Endothelial cell of umbilical vein (primary cell): ENCODE data around the gene LATS2. TPM values are rescaled to one million over a fixed set of nuclear protein-coding genes. Genes with fewer than 3 reads are reported as not detected.

ENCODE experiments used
- BruUV-seq: library from RNA; stranded (reverse); fragments of 400-500 nt; replicated peaks from 2 replicates; lab custom pipeline; 2021; lab: Mats Ljungman, UMichigan
- CTCF ChIA-PET: fragments of 300-600, 350-600 bp; sonication (Branson Sonifier 250); formaldehyde crosslinking; loops from one replicate; lab custom pipeline; 2021; ENCODE audit warnings: antibody characterized with exemption, inconsistent platforms; lab: Charles Lee
- POLR2A ChIA-PET: fragments of 300-600, 350-600 bp; sonication (Branson Sonifier 250); formaldehyde crosslinking; loops from one replicate; lab custom pipeline; 2021; ENCODE audit warnings: antibody characterized with exemption, inconsistent platforms; lab: Charles Lee
- DNase-seq: peaks from one replicate; pipeline ENCODE4 v3.0.0-alpha.2; 2011; ENCODE audit warnings: low read depth, low spot score
- FAIRE-seq: peaks from 2 replicates; lab custom pipeline; 2011; peaks lifted over from hg19 to GRCh38; lab: Jason Lieb, UNC
- H2AFZ ChIP-seq: 2 replicates; pipeline ENCODE4 v1.6.0; 2012; ENCODE audit warnings: low read depth, low read length, control low read depth, inconsistent platforms
- H3K27ac ChIP-seq: 2 replicates; pipeline ENCODE4 v1.5.1; 2011; ENCODE audit warnings: low read depth, mild to moderate bottlenecking, control low read depth, low read length, moderate library complexity; ENCODE audit not compliant: insufficient read depth
- H3K27me3 ChIP-seq, 2 experiments: 2 replicates each; pipeline versions ENCODE4 v1.6.0 to v1.6.1; 2011; ENCODE audit warnings: low read length in 2 of 2, mixed read lengths in 1 of 2; ENCODE audit not compliant: control insufficient read depth in 2 of 2, insufficient read depth in 2 of 2
- H3K36me3 ChIP-seq, 2 experiments: 2 replicates in 1 of 2; 3 replicates in 1 of 2; pipeline ENCODE4 v1.5.1; 2011; ENCODE audit warnings: low read length in 2 of 2, mild to moderate bottlenecking in 1 of 2, moderate library complexity in 1 of 2; ENCODE audit not compliant: control insufficient read depth in 2 of 2, insufficient read depth in 2 of 2; ENCODE audit errors: extremely low read depth in 1 of 2
- H3K4me1 ChIP-seq: 3 replicates; pipeline ENCODE4 v1.5.1; 2011; ENCODE audit warnings: mild to moderate bottlenecking, low read length; ENCODE audit not compliant: control insufficient read depth, insufficient read depth; ENCODE audit errors: extremely low read depth
- H3K4me2 ChIP-seq: 2 replicates; pipeline ENCODE4 v1.6.1; 2011; ENCODE audit warnings: low read length, control low read depth, mixed read lengths; ENCODE audit not compliant: insufficient read depth
- H3K4me3 ChIP-seq, 3 experiments: fragments of 200-600 bp in 1 of 3; sonication (generic), shearing (Covaris generic) in 1 of 3; replicated peaks in 1 of 3; 2 replicates each; pipeline ENCODE4 v1.5.1; 2011 to 2016; ENCODE audit warnings: control low read depth in 3 of 3, low read length in 3 of 3, mild to moderate bottlenecking in 2 of 3, inconsistent platforms in 1 of 3, low read depth in 1 of 3, moderate library complexity in 1 of 3; ENCODE audit not compliant: insufficient read depth in 1 of 3
- H3K79me2 ChIP-seq: 2 replicates; pipeline ENCODE4 v1.6.0; 2012; ENCODE audit warnings: low read length, inconsistent platforms; ENCODE audit not compliant: control insufficient read depth, insufficient read depth
- H3K9ac ChIP-seq: replicated peaks from 2 replicates; pipeline ENCODE3; 2011; ENCODE audit warnings: low read length, control low read depth; ENCODE audit not compliant: insufficient read depth; ENCODE audit errors: extremely low read depth
- H3K9me1 ChIP-seq: replicated peaks from 3 replicates; pipeline ENCODE4 v1.6.0; 2011; ENCODE audit warnings: mild to moderate bottlenecking, low read length; ENCODE audit not compliant: control insufficient read depth, insufficient read depth; ENCODE audit errors: extremely low read depth
- H3K9me3 ChIP-seq: replicated peaks from 2 replicates; pipeline ENCODE4 v1.5.1; 2012; ENCODE audit warnings: low read length, inconsistent platforms; ENCODE audit not compliant: control insufficient read depth, insufficient read depth
- H4K20me1 ChIP-seq: replicated peaks from 2 replicates; pipeline ENCODE3; 2011; ENCODE audit warnings: mild to moderate bottlenecking, low read length; ENCODE audit not compliant: control insufficient read depth, insufficient read depth; ENCODE audit errors: extremely low read depth
- EZH2 ChIP-seq: IDR thresholded peaks from 2 replicates; pipeline ENCODE4 v1.6.1; 2012; ENCODE audit warnings: borderline replicate concordance, low read depth, mild to moderate bottlenecking, moderate library complexity, low read length, inconsistent platforms; ENCODE audit not compliant: severe bottlenecking
- FOS ChIP-seq: IDR thresholded peaks from 2 replicates; pipeline ENCODE4 v1.6.1; 2011; ENCODE audit warnings: mild to moderate bottlenecking, low read length, moderate library complexity, borderline replicate concordance; ENCODE audit not compliant: insufficient read depth
- GATA2 ChIP-seq: IDR thresholded peaks from 2 replicates; pipeline ENCODE4 v1.7.0; 2011; ENCODE audit warnings: low read depth, mild to moderate bottlenecking, moderate library complexity, mixed read lengths, low read length; ENCODE audit not compliant: insufficient read length, insufficient read depth
- JUN ChIP-seq: IDR thresholded peaks from 2 replicates; pipeline ENCODE4 v1.6.1; 2011; ENCODE audit warnings: borderline replicate concordance, low read depth; ENCODE audit not compliant: insufficient read length, insufficient read depth
- MYC ChIP-seq: IDR thresholded peaks from one replicate; pipeline ENCODE4 v1.6.1; 2011; ENCODE audit warnings: mild to moderate bottlenecking, low read depth, low read length
- POLR2A ChIP-seq: IDR thresholded peaks from 2 replicates; pipeline ENCODE4 v1.6.1; 2012; ENCODE audit warnings: low read depth, mild to moderate bottlenecking, control low read depth, low read length
- POLR2AphosphoS5 ChIP-seq: IDR thresholded peaks from 2 replicates; pipeline ENCODE4 v1.6.1; 2012; ENCODE audit warnings: low read depth, mild to moderate bottlenecking, control low read depth, low read length, moderate library complexity; ENCODE audit not compliant: insufficient read depth
- dilution Hi-C: fragments of 300-500 bp; cut with MboI; formaldehyde crosslinking; loops from one replicate; pipeline ENCODE4 v1.15.0; 2019; ENCODE audit warnings: low sequenced_read_pairs; ENCODE audit not compliant: extremely low pct_ligation_motif_present
- intact Hi-C: fragments of 100-400 bp; cut with micrococcal nuclease; formaldehyde crosslinking; loops from one replicate; pipeline ENCODE4 v1.10.0; 2022
- polyA plus RNA-seq, 4 experiments: library from polyadenylated mRNA; depleted of rRNA in 3 of 4; stranded (reverse) in 3 of 4; unstranded in 1 of 4; fragments of >200 nt; gene quantifications; 2 replicates each; pipeline versions ENCODE4 v1.2.1 to v1.2.3, GENCODE V29; 2011 to 2012; ENCODE audit warnings: missing spikeins in 1 of 4
- total RNA-seq: library from RNA; stranded (reverse); gene quantifications from 2 replicates; pipeline ENCODE4 v1.2.3, GENCODE V29; 2021
- TF ChIP-seq, protein P1 (sequence below): IDR thresholded peaks from 2 replicates; pipeline ENCODE4 v1.6.1; 2011; ENCODE audit not compliant: insufficient read depth, insufficient read length
- TF ChIP-seq, protein P2 (sequence below), 2 donors: IDR thresholded peaks; 1 replicate in 1 of 2; 2 replicates in 1 of 2; pipeline ENCODE4 v1.5.1; 2011; ENCODE audit warnings: low read length in 2 of 2, mild to moderate bottlenecking in 2 of 2, moderate library complexity in 2 of 2, control low read depth in 1 of 2, inconsistent platforms in 1 of 2, low read depth in 1 of 2; ENCODE audit not compliant: insufficient read depth in 1 of 2; ENCODE audit errors: extremely low read depth in 1 of 2

Gene LATS2
- total and polyA plus RNA-seq, 2 donors (not counting 3 experiments of a cell fraction or from before 2014, with no cell fraction given): 33.5 to 67.6 TPM

- BruUV-seq: no TSS peak
- peak overlapping the region; percentile 62 for H3K4me2 ChIP-seq
- dilution Hi-C loops: no loop called here
- POLR2A ChIA-PET: no interaction called here
- FAIRE-seq: peak; percentile 52
- H3K36me3 ChIP-seq: no peaks in the 10 kb centered on the region
- H3K27ac ChIP-seq: no peak overlapping the region
- no peaks in the 10 kb centered on the region for H3K79me2 ChIP-seq
- intact Hi-C loops: loop anchor here (10.0 kb wide), 1 partner anchor 1289 kb away; no protein-coding TSS in a partner anchor
- H3K9me3 ChIP-seq: no peaks in the 10 kb centered on the region
- H3K9me1 ChIP-seq: no peaks in the 10 kb centered on the region
- peaks cover 8% of the 10 kb centered on the region for H3K4me1 ChIP-seq
- peak overlapping the region in 2 of 3 experiments; percentile 5 to 22 for H3K4me3 ChIP-seq
- H3K27me3 ChIP-seq: peaks cover 0 to 6% of the 10 kb centered on the region in 2 experiments
- H4K20me1 ChIP-seq: no peaks in the 10 kb centered on the region
- CTCF ChIA-PET: interaction anchor here (1.0 to 6.0 kb wide), 4 partner anchors 160 to 232 kb away, joined by 3 to 81 read pairs (median 5); partner anchors contain the start of genes MRPL57 and SKA3
- peak; percentile 21 for DNase-seq
- H2AFZ ChIP-seq: peak overlapping the region; percentile 96
- TF ChIP-seq EZH2: no peak
- TF ChIP-seq FOS: no peak
- TF ChIP-seq, protein P1, sequence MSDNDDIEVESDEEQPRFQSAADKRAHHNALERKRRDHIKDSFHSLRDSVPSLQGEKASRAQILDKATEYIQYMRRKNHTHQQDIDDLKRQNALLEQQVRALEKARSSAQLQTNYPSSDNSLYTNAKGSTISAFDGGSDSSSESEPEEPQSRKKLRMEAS: no peak
- no peak for TF ChIP-seq MYC
- TF ChIP-seq JUN: no peak
- peak overlapping the region; percentile 19 for H3K9ac ChIP-seq
Observed at GRCh38 chr13:20945952-20946383, 115.4 kb downstream of the LATS2 start.

GRCh38 chr13:20942938-20943559 lies 118.3 kb downstream of the LATS2 start:
- dilution Hi-C loops: no loop called here
- FAIRE-seq: no peak

More at GRCh38 chr13:20942938-20943559, 118.3 kb downstream of the LATS2 start:
- H3K79me2 ChIP-seq: no peaks in the 10 kb centered on the region
- CTCF ChIA-PET: interaction anchor here (0.7 to 6.0 kb wide), 30 partner anchors 8 to 536 kb away, joined by 3 to 81 read pairs (median 6); partner anchors contain the start of genes LATS2, MRPL57 and SKA3
- DNase-seq: no peak
- no peak overlapping the region for H3K4me2 ChIP-seq
- no peak overlapping the region for H2AFZ ChIP-seq
- POLR2A ChIA-PET: interaction anchor here (0.7 to 2.1 kb wide), 3 partner anchors 115 to 355 kb away, joined by 3 to 13 read pairs (median 11); partner anchors contain the start of genes MRPL57 and SKA3
- peaks cover 0 to 6% of the 10 kb centered on the region in 2 experiments for H3K27me3 ChIP-seq
- no peaks in the 10 kb centered on the region for H3K36me3 ChIP-seq
- no peak for TF ChIP-seq FOS
- TF ChIP-seq EZH2: no peak
- TF ChIP-seq, protein P2, sequence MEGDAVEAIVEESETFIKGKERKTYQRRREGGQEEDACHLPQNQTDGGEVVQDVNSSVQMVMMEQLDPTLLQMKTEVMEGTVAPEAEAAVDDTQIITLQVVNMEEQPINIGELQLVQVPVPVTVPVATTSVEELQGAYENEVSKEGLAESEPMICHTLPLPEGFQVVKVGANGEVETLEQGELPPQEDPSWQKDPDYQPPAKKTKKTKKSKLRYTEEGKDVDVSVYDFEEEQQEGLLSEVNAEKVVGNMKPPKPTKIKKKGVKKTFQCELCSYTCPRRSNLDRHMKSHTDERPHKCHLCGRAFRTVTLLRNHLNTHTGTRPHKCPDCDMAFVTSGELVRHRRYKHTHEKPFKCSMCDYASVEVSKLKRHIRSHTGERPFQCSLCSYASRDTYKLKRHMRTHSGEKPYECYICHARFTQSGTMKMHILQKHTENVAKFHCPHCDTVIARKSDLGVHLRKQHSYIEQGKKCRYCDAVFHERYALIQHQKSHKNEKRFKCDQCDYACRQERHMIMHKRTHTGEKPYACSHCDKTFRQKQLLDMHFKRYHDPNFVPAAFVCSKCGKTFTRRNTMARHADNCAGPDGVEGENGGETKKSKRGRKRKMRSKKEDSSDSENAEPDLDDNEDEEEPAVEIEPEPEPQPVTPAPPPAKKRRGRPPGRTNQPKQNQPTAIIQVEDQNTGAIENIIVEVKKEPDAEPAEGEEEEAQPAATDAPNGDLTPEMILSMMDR (IDR thresholded peaks at IDR 0.05; ENCODE audit: extremely low read depth in 1 of 2, insufficient read depth in 1 of 2, low read depth in 1 of 2, low read length in 2 of 2): no peak
- no peak for TF ChIP-seq GATA2
- TF ChIP-seq MYC: no peak
- TF ChIP-seq, protein P1: no peak
- TF ChIP-seq JUN: no peak
- no peak for TF ChIP-seq POLR2AphosphoS5
- TF ChIP-seq POLR2A: no peak
- H3K27ac ChIP-seq: no peak overlapping the region
- no peaks in the 10 kb centered on the region for H4K20me1 ChIP-seq
- TSS peak; percentile 19 for BruUV-seq
- peak overlapping the region; percentile 55 for H3K9ac ChIP-seq
- no peaks in the 10 kb centered on the region for H3K9me1 ChIP-seq
- H3K4me1 ChIP-seq: peaks cover 8% of the 10 kb centered on the region
- intact Hi-C loops: loop anchor here (1.0 to 10.0 kb wide), 6 partner anchors 118 to 1292 kb away; partner anchors contain the start of gene LATS2
- H3K4me3 ChIP-seq: no peak overlapping the region
- H3K9me3 ChIP-seq: no peaks in the 10 kb centered on the region
